ENCODE measurements around the gene SLAMF1.
"Not testable (repeated sequence)": the region's sequence is repeated elsewhere in the genome, so short reads cannot be mapped to it uniquely, and the experiment has no call there.

SLAMF1 gene

GRCh38 chr1:160588468-160588867 is 58.4 kb downstream of the SLAMF1 start:
- DNase-seq: no peak

GRCh38 chr1:160584784-160585183 is 62.1 kb downstream of the SLAMF1 start:
- no peak for DNase-seq

- not testable (repeated sequence) for DNase-seq
Measured at GRCh38 chr1:160582976-160583375, 63.9 kb downstream of the SLAMF1 start.

- no peak for DNase-seq
Measured at GRCh38 chr1:160581961-160582360, 64.9 kb downstream of the SLAMF1 start.

- DNase-seq: no peak
Measured at GRCh38 chr1:160580221-160580812, 66.5 kb downstream of the SLAMF1 start.

GRCh38 chr1:160579216-160579701 is 67.6 kb downstream of the SLAMF1 start, which contains the start of gene CD84:
CD84 (minus strand) TSS chr1:160579496; CDS start chr1:160579437, 59 bp downstream.
- DNase-seq: no peak

GRCh38 chr1:160578525-160579191 is 68.2 kb downstream of the SLAMF1 start:
- DNase-seq: no peak

- DNase-seq: no peak
Measured at GRCh38 chr1:160578175-160578524, 68.7 kb downstream of the SLAMF1 start.

- no peak for DNase-seq
Measured at GRCh38 chr1:160577671-160578070, 69.2 kb downstream of the SLAMF1 start.

GRCh38 chr1:160576884-160577283 is 70.0 kb downstream of the SLAMF1 start:
- no peak for DNase-seq

GRCh38 chr1:160576390-160576789 is 70.5 kb downstream of the SLAMF1 start:
- no peak for DNase-seq

- no peak for DNase-seq
Measured at GRCh38 chr1:160575112-160575664, 71.7 kb downstream of the SLAMF1 start.

GRCh38 chr1:160570840-160571239 is 76.0 kb downstream of the SLAMF1 start:
- no peak for DNase-seq

GRCh38 chr1:160569806-160570205 is 77.0 kb downstream of the SLAMF1 start:
- DNase-seq: no peak

GRCh38 chr1:160567858-160568682 is 78.8 kb downstream of the SLAMF1 start:
- peak in 3 of 4 experiments; percentile 18 to 26 (median 24) for DNase-seq

- no peak for DNase-seq
Measured at GRCh38 chr1:160567341-160567740, 79.5 kb downstream of the SLAMF1 start.

- no peak for DNase-seq
Measured at GRCh38 chr1:160565564-160565963, 81.3 kb downstream of the SLAMF1 start.

GRCh38 chr1:160563230-160563629 is 83.6 kb downstream of the SLAMF1 start:
- not testable (repeated sequence) for DNase-seq

- not testable (repeated sequence) for DNase-seq
Measured at GRCh38 chr1:160562745-160563144, 84.1 kb downstream of the SLAMF1 start.

- no peak for DNase-seq
Measured at GRCh38 chr1:160560806-160561205, 86.0 kb downstream of the SLAMF1 start.

GRCh38 chr1:160560045-160560705 is 86.7 kb downstream of the SLAMF1 start:
- DNase-seq: no peak

GRCh38 chr1:160559437-160559836 is 87.4 kb downstream of the SLAMF1 start:
- DNase-seq: not testable (repeated sequence)
